Measurements from ENCODE around the gene KRTAP10-12.

GRCh38 chr21:44706026-44706705 is 9.2 kb downstream of the KRTAP10-12 start:
- no peak for TF ChIP-seq CTCF (IDR thresholded peaks at IDR 0.05 in 4 of 5, conservative IDR thresholded peaks at IDR 0.05 in 1 of 5)
- no peak for TF ChIP-seq POLR2A (IDR thresholded peaks at IDR 0.05)
